Measurements from ENCODE around the gene STAT2. TPM values are rescaled to one million over a fixed set of nuclear protein-coding genes. Genes with fewer than 3 reads are reported as not detected.
A peak's percentile ranks its signal among the peaks of the same experiment; 100 is the strongest.

Gene STAT2
- total and polyA plus RNA-seq, 2 of the 13 experiments (the other 11 are each of a cell fraction or from before 2014, with no cell fraction given) = 43.5 to 84.6 TPM

GRCh38 chr12:56298828-56299227, 61.1 kb downstream of the STAT2 start:
- Histone ChIP-seq H4K20me1 (ENCODE audit: insufficient read depth, low read length) (no peaks in the 10 kb centered on the region; the same call in 1 of the 2 replicates), H3K9me3 (ENCODE audit: low read length) (no peaks in the 10 kb centered on the region), H3K79me2 (ENCODE audit: insufficient read depth, low read length) (peaks cover 52% of the 10 kb centered on the region), H3K4me1 (ENCODE audit: insufficient read depth, low read length) (peaks cover 74% of the 10 kb centered on the region), H3K27me3 (ENCODE audit: control insufficient read depth in 1 of 2, insufficient read depth in 2 of 2, low read length in 2 of 2) (no peaks in the 10 kb centered on the region; a peak in 1 of 5 replicates), H3K9ac (ENCODE audit: insufficient read depth, low read depth, low read length) (peak overlapping the region; percentile 86), H3K27ac (ENCODE audit: extremely low read length, insufficient read depth, low read length) (peak overlapping the region; percentile 96), H3K4me2 (ENCODE audit: low read depth, low read length) (peak overlapping the region; percentile 77), H2AFZ (ENCODE audit: low read length) (no peak overlapping the region), H3K4me3 (replicated peaks in 1 of 3; ENCODE audit: insufficient read depth in 1 of 3, low read depth in 2 of 3, low read length in 3 of 3) (peak overlapping the region; percentile 76 to 97 (median 94); a peak in 5 of 6 replicates), H3K36me3 (replicated peaks in 1 of 2; ENCODE audit: control insufficient read depth in 1 of 2, insufficient read depth in 2 of 2, low read length in 2 of 2) (peaks cover 2 to 11% of the 10 kb centered on the region in 2 experiments; a peak in 2 of 5 replicates)
- no peak for ATAC-seq
- DNase-seq (ENCODE audit: low spot score) = no peak
- BruUV-seq (replicated peaks) = no TSS peak
- POLR2A ChIA-PET = interaction anchor here (0.8 to 2.8 kb wide), 10 partner anchors 9 to 181 kb away, joined by 3 to 16 read pairs (median 6); partner anchors contain the start of genes ANKRD52, COQ10A, ESYT1 and RNF41
- CTCF ChIA-PET (ENCODE audit: low intra/inter-chr PET ratio, low total read pairs) = no interaction called here
- FAIRE-seq = no peak
- 66% methylated on average over 5 of the region's 5 CpGs for WGBS (ENCODE audit: low lambda C conversion rate)
- in situ Hi-C loops (cut with HindIII; ENCODE audit: extremely low pct_ligation_motif_present, low pct_unique_long_range_greater_than_20kb) (no loop called here), intact Hi-C loops (cut with micrococcal nuclease; ENCODE audit: unreplicated experiment) (no loop called here)
- no peak for TF ChIP-seq ZNF468 (CRISPR knock-in tag; IDR thresholded peaks at IDR 0.05)
- no peak for TF ChIP-seq PCBP2 (optimal IDR thresholded peaks at IDR 0.05; ENCODE audit: low read depth, low read length, poor library complexity, severe bottlenecking)
- TF ChIP-seq TEF (CRISPR knock-in tag; IDR thresholded peaks at IDR 0.05) = no peak
- no peak for TF ChIP-seq ZNF446 (CRISPR knock-in tag; IDR thresholded peaks at IDR 0.05)
- no peak for TF ChIP-seq ZBTB43 (CRISPR knock-in tag; conservative IDR thresholded peaks at IDR 0.05)
- no peak for TF ChIP-seq ZNF275 (CRISPR knock-in tag; IDR thresholded peaks at IDR 0.05; ENCODE audit: borderline replicate concordance)
- no peak for TF ChIP-seq ZHX2 (IDR thresholded peaks at IDR 0.05; ENCODE audit: low read depth)
- TF ChIP-seq ZHX2 (CRISPR knock-in tag; IDR thresholded peaks at IDR 0.05; ENCODE audit: borderline replicate concordance) = no peak
- TF ChIP-seq ARNT2 (CRISPR knock-in tag; IDR thresholded peaks at IDR 0.05; ENCODE audit: low read depth) = no peak
- no peak for TF ChIP-seq SKI (IDR thresholded peaks at IDR 0.05; ENCODE audit: partially characterized antibody)
- no peak for TF ChIP-seq HHEX (CRISPR knock-in tag; IDR thresholded peaks at IDR 0.05)
- TF ChIP-seq MTF2 (CRISPR knock-in tag; IDR thresholded peaks at IDR 0.05; ENCODE audit: borderline replicate concordance) = no peak
- TF ChIP-seq GMEB2 (CRISPR knock-in tag; IDR thresholded peaks at IDR 0.05; ENCODE audit: low read depth) = no peak
- TF ChIP-seq ASH2L (IDR thresholded peaks at IDR 0.05; ENCODE audit: insufficient read length, low read depth, low read length) = no peak
